Activated naive CD8-positive, alpha-beta T cell (primary cell): ENCODE measurements around the gene LGALS14.
"Not testable (repeated sequence)": the region's sequence is repeated elsewhere in the genome, so short reads cannot be mapped to it uniquely, and the experiment has no call there.

Source experiments
- H3K27ac Mint-ChIP-seq: one replicate; pipeline ENCODE4 v1.8.0; 2021; ENCODE audit warnings: mixed read lengths
- H3K27me3 Mint-ChIP-seq: one replicate; pipeline ENCODE4 v1.8.0; 2021; ENCODE audit warnings: mixed read lengths
- H3K36me3 Mint-ChIP-seq: one replicate; pipeline ENCODE4 v1.8.0; 2021; ENCODE audit warnings: mixed read lengths
- H3K4me1 Mint-ChIP-seq: one replicate; pipeline ENCODE4 v1.8.0; 2021; ENCODE audit warnings: low read depth, mixed read lengths
- H3K4me3 Mint-ChIP-seq: one replicate; pipeline ENCODE4 v1.8.0; 2021; ENCODE audit warnings: mild to moderate bottlenecking, mixed read lengths
- H3K9me3 Mint-ChIP-seq: one replicate; pipeline ENCODE4 v1.8.0; 2021; ENCODE audit warnings: low read depth, mixed read lengths

Gene LGALS14, protein sequence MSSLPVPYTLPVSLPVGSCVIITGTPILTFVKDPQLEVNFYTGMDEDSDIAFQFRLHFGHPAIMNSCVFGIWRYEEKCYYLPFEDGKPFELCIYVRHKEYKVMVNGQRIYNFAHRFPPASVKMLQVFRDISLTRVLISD

DNA sequence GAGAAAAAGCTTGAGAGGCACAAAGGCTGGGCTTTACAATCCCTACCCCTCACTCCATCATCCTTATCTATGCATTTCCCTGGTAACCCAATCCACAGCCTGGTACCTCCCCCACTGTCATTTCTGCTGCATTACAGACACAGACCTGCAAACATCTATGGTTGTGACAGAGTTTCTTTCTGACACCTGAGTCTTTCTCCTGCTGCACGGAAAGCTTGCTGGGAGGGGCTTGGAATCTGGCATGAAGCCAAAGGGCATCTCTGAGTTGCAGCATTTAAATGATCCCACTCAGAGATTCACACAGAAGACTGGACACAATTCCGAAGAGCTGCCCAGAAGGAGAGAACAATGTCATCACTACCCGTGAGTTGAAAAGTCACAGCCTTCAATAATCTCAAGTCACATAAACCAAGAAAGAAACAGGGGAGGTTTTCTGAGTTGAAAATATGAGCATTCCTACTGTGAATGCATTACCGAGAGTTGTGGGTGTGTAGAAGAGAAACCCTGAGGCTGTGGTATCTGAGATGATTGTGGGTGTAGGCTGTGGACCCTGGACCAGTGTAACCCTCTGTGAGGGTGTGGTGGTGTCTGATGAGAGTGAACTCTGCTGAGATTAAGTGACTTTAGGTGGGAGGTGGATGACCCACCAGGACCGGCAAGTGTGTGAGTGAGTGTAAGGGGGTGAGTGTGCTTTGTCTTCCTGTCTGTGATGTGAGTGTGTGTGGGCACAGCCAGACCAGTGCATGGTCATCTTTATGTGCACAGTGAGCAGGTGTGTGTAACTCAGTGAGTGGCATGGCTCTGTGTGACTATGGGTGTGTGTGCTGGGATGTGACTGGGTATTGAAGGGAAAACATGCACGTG lies at the start of gene LGALS14:
TSS of gene LGALS14 (plus strand) at position 301 of the 864 bp plus-strand sequence. CDS start at position 349, 48 bp downstream.
- Mint-ChIP-seq H3K27ac (peak within 1 kb of the TSS; percentile 30), H3K27me3 (peaks cover 4% of the 10 kb centered on the region), H3K36me3 (no peaks in the 10 kb centered on the region), H3K4me3 (peak within 1 kb of the TSS; percentile 40), H3K9me3 (no peaks in the 10 kb centered on the region), H3K4me1 (peaks cover 31% of the 10 kb centered on the region)

DNA sequence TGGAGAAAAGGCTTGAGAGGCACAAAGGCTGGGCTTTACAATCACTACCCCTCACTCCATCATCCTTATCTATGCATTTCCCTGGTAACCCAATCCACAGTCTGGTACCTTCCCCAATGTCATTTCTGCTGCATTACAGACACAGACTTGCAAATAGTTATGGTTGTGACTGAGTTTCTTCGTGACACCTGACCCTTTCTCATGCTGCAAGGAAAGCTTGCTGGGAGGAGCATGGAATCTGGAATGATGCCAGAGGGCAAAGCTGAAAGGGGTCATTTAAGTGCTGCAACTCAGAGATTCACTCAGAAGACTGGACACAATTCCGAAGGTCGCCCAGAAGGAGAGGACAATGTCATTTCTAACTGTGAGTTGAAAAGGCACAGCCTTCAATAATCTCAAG lies 48.7 kb upstream of the LGALS14 start, which contains the start of gene LGALS16:
TSS of gene LGALS16 (plus strand) at position 301 of the 400 bp plus-strand sequence. CDS start at position 350, 49 bp downstream.
- Mint-ChIP-seq H3K9me3 (no peaks in the 10 kb centered on the region), H3K36me3 (no peaks in the 10 kb centered on the region), H3K27ac (no peak within 1 kb of the TSS), H3K27me3 (peaks cover 22% of the 10 kb centered on the region), H3K4me3 (no peak within 1 kb of the TSS), H3K4me1 (no peaks in the 10 kb centered on the region)

- Mint-ChIP-seq H3K27ac (no peak overlapping the region), H3K36me3 (no peaks in the 10 kb centered on the region), H3K4me1 (peaks cover 7% of the 10 kb centered on the region), H3K27me3 (peaks cover 9% of the 10 kb centered on the region), H3K4me3 (no peak overlapping the region), H3K9me3 (no peaks in the 10 kb centered on the region)
Observed at GRCh38 chr19:39659791-39660190, 44.5 kb upstream of the LGALS14 start.

DNA sequence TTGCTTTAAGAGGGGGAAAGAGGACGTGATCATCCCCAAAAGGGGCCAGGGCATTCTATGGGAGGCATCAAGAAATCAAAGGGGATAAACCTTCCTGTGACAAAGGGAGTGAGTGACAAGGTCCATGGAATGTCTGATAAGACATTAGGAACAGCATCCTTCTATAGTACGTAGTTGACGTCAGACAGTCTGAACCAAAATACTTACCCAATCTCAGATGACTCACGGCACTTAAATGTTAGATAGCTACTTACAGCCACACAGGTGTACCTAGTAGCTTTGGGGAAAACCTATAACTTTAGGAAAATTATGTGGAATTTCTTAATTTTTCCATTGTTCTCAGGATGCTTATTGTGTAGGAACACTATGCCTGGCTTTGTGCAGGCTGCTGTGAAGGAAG lies 43.6 kb upstream of the LGALS14 start:
- no peak overlapping the region for H3K27ac Mint-ChIP-seq
- no peak overlapping the region for H3K4me3 Mint-ChIP-seq
- peaks cover 9% of the 10 kb centered on the region for H3K27me3 Mint-ChIP-seq
- peaks cover 7% of the 10 kb centered on the region for H3K4me1 Mint-ChIP-seq
- no peaks in the 10 kb centered on the region for H3K9me3 Mint-ChIP-seq
- H3K36me3 Mint-ChIP-seq, result no peaks in the 10 kb centered on the region

DNA sequence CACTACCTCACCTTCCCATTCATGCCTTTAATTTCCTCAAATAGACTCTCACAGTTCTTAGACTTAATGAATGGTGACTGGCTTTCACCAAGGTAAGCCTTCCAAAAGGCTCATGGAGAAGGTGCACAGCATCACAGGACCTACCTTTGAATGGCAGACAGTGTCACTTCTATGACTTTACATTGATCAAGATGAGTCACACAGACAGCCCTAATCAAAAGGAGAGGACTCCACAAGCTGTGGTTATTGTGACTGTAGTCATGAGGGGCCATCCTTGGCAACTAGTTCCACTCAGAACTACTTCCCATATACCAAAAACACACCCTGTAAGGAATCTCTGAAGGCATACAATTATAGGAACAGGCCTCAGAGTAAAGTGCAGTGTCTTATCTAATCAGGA lies 42.7 kb upstream of the LGALS14 start:
- Mint-ChIP-seq H3K36me3 (no peaks in the 10 kb centered on the region), H3K27ac (no peak overlapping the region), H3K9me3 (no peaks in the 10 kb centered on the region), H3K4me3 (no peak overlapping the region), H3K27me3 (peaks cover 4% of the 10 kb centered on the region), H3K4me1 (peaks cover 7% of the 10 kb centered on the region)

DNA sequence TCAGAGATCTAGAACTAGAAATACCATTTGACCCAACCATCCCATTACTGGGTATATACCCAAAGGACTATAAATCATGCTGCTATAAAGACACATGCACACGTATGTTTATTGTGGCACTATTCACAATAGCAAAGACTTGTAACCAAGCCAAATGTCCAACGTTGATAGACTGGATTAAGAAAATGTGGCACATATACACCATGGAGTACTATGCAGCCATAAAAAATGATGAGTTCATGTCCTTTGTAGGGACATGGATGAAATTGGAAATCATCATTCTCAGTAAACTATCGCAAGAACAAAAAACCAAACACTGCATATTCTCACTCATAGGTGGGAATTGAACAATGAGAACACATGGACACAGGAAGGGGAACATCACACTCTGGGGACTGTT lies 34.4 kb upstream of the LGALS14 start:
- H3K27ac Mint-ChIP-seq, H3K9me3 Mint-ChIP-seq, H3K36me3 Mint-ChIP-seq, H3K4me3 Mint-ChIP-seq: not testable (repeated sequence)
- Mint-ChIP-seq H3K4me1 (peaks cover 14% of the 10 kb centered on the region), H3K27me3 (peaks cover 12% of the 10 kb centered on the region)

GRCh38 chr19:39670998-39671397 lies 33.3 kb upstream of the LGALS14 start:
- Mint-ChIP-seq H3K4me3 (no peak overlapping the region), H3K27ac (no peak overlapping the region), H3K9me3 (no peaks in the 10 kb centered on the region), H3K4me1 (peaks cover 18% of the 10 kb centered on the region), H3K27me3 (peaks cover 12% of the 10 kb centered on the region), H3K36me3 (no peaks in the 10 kb centered on the region)

- no peaks in the 10 kb centered on the region for H3K9me3 Mint-ChIP-seq
- no peaks in the 10 kb centered on the region for H3K36me3 Mint-ChIP-seq
- H3K4me3 Mint-ChIP-seq, result no peak overlapping the region
- H3K4me1 Mint-ChIP-seq, result peaks cover 20% of the 10 kb centered on the region
- H3K27ac Mint-ChIP-seq, result no peak overlapping the region
- peaks cover 11% of the 10 kb centered on the region for H3K27me3 Mint-ChIP-seq
Observed at GRCh38 chr19:39671739-39672363, 32.4 kb upstream of the LGALS14 start.

DNA sequence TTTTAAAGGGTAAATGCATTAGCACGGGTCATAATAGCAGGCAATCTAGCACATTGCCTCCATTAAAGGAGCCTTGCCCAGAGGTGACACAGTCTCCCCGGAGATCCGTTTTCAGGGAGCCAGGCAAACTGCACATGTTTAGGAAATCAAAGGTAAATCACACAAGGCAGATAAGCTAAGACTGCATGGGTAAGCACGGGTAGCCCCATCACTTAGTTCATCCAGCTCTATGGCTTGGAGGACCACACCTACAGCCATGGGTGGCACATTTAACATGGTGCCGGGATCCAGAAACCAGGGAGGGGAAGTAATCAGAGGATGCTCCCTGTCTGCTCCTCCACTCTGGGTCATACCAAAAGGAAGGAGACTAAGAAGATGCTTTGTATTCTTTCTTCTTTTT lies 31.8 kb upstream of the LGALS14 start:
- Mint-ChIP-seq H3K4me3 (no peak overlapping the region), H3K27me3 (peaks cover 8% of the 10 kb centered on the region), H3K9me3 (no peaks in the 10 kb centered on the region), H3K36me3 (no peaks in the 10 kb centered on the region), H3K4me1 (peaks cover 20% of the 10 kb centered on the region), H3K27ac (no peak overlapping the region)

GRCh38 chr19:39673862-39674261 lies 30.4 kb upstream of the LGALS14 start:
- not testable (repeated sequence) for H3K4me3 Mint-ChIP-seq, H3K27me3 Mint-ChIP-seq, H3K27ac Mint-ChIP-seq, H3K36me3 Mint-ChIP-seq, H3K9me3 Mint-ChIP-seq
- H3K4me1 Mint-ChIP-seq, result peaks cover 30% of the 10 kb centered on the region

- Mint-ChIP-seq H3K27ac (peak overlapping the region; percentile 58), H3K4me1 (peaks cover 44% of the 10 kb centered on the region), H3K4me3 (no peak overlapping the region), H3K9me3 (no peaks in the 10 kb centered on the region), H3K27me3 (peaks cover 4% of the 10 kb centered on the region), H3K36me3 (no peaks in the 10 kb centered on the region)
Observed at GRCh38 chr19:39676004-39676403, 28.3 kb upstream of the LGALS14 start.

- no peaks in the 10 kb centered on the region for H3K36me3 Mint-ChIP-seq
- H3K4me3 Mint-ChIP-seq, result peak overlapping the region; percentile 2
- H3K27ac Mint-ChIP-seq, result peak overlapping the region; percentile 72
- no peaks in the 10 kb centered on the region for H3K9me3 Mint-ChIP-seq
- peaks cover 2% of the 10 kb centered on the region for H3K27me3 Mint-ChIP-seq
- H3K4me1 Mint-ChIP-seq, result peaks cover 30% of the 10 kb centered on the region
Observed at GRCh38 chr19:39677961-39678889, 26.1 kb upstream of the LGALS14 start.

GRCh38 chr19:39679056-39679790 lies 25.1 kb upstream of the LGALS14 start:
- Mint-ChIP-seq H3K27ac (peak overlapping the region; percentile 72), H3K4me1 (peaks cover 30% of the 10 kb centered on the region), H3K9me3 (no peaks in the 10 kb centered on the region), H3K4me3 (peak overlapping the region; percentile 72), H3K36me3 (no peaks in the 10 kb centered on the region), H3K27me3 (peaks cover 2% of the 10 kb centered on the region)

GRCh38 chr19:39679791-39680168 lies 24.5 kb upstream of the LGALS14 start:
- no peaks in the 10 kb centered on the region for H3K9me3 Mint-ChIP-seq
- H3K4me3 Mint-ChIP-seq, result peak overlapping the region; percentile 72
- H3K27me3 Mint-ChIP-seq, result peaks cover 2% of the 10 kb centered on the region
- no peaks in the 10 kb centered on the region for H3K36me3 Mint-ChIP-seq
- peak overlapping the region; percentile 72 for H3K27ac Mint-ChIP-seq
- H3K4me1 Mint-ChIP-seq, result peaks cover 30% of the 10 kb centered on the region
